NCI-H82 treated with DMSO at 0.1 percent for 48 hours (cell line): ENCODE measurements around the gene ITFG1.

Experiments
- DNase-seq: peaks from one replicate; lab custom pipeline; 2025; ENCODE audit not compliant: unreplicated experiment; lab: John Stamatoyannopoulos, UW

ITFG1 gene

DNA sequence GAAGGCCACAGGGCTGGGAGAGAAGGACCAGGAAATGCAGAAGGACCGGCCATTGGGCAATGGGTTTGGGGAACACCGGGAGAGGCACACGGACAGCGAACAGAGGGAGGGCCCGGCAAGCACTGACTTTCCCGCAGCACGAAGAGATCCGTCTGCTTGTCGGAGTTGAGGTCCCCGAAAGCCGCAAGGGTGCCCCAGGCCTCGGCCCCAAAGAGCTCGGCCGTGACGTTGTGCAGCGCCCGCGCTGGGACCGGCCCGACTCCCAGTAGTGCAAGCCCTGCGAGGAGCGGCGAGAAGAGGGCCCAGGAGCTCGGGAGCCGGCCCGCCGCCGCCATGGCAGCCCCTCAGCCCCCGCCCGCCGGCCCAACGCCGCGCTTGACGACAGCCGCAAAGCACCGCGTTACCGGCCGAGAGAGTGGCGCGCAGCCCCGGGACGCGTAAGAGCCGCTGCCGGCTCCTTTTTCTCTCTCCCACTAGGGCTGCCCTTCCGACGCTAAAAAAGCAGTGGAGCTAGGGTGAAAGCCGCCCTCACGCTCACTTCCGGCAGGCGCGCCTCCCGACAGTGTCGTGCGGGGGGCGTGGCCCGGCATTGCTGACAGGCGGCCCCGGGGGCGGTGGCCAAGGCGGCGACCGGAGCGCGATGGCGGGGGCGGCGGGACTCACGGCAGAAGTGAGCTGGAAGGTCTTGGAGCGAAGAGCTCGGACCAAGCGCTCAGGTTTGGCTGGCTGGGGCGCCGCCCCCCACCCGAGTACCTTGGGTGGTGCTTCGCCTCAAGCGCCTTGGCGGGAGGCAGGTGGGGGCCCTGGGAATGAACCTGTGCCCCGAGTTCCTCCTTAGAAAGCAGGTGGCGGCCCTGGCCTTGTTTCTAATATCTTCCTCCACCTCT lies at the start of gene ITFG1, which contains the start of gene PHKB:
Gene ITFG1, minus strand, starts transcription at position 353 of the 887 bp plus-strand sequence. Its CDS starts 18 bp downstream, at position 335.
Gene PHKB, plus strand, starts transcription at position 621 of the 887 bp plus-strand sequence. Its CDS starts 20 bp downstream, at position 641.
- peak; percentile 45 for DNase-seq

DNA sequence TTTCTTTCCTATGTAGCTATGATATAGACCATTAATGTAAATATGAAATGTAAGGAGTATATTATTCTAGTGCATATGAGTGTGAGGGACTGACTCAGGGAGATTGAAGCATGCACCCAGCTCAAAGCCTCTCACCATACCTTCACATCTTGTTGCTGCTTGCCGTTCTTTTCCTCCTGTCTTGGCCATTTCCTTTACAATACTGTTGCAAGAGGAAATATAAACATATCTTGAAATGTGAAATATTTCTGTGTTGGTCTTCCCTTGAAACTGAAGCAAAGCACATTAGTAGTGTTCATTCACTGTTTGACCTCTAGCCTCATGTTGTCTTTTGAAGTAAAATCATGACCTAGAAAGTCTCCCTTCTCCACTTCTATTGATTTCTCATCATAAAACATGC lies 46.8 kb upstream of the ITFG1 start:
- no peak for DNase-seq

DNA sequence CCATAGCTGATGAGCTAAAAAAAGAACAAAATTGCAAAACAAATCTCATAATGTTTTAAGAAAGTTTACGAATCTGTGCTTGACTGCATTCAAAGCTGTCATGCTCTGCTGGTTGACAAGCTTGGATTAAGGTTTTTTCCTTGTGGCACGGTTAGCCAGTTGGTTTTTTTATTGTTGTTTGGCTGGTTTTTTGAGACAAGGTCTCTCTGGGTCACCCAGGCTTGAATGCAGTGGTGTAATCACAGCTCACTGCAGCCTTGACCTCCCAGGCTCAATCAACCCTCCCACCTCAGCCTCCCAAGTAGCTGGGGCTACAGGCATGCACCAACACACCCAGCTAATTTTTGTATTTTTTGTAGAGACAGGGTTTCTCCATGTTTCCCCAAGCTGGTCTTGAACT lies 45.9 kb upstream of the ITFG1 start:
- no peak for DNase-seq

DNA sequence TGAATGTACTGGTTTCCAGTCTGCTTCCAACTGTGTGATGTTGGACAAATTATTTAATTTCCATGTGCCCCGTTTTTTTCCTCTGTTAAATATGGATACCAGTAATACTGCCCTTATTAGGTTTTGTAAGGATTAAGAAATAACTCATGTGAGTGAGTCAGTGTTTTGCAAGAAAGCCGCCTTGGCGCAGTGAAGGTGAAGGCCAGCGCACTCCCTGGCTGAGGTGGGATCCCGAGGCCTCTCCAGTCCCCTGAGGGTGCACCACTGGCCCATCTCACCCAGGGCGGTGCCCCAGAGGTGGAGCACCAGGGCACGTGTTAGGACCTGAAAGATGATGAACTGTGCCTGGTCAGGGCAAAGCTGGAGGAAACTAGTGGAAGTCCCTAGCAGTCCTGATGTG lies 43.7 kb upstream of the ITFG1 start:
- DNase-seq: no peak

DNA sequence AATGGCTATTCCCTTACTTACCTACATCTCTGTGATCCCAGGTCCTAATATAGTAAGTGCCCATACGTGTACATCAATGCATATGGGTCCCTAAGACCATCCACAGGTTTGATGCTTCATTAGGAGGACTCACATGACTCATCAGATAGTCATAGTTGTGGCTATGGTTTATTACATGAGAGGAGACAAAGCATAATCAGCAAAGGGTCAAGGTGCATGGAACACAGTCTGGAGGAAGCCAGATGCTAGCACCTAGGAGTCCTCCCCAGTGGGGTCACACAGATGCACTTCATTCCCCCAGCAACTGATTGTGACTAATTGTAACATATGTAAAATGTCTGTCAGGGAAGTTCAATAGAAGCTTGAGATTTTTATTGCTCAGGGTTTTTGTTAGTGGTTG lies 43.1 kb upstream of the ITFG1 start:
- DNase-seq: no peak

DNA sequence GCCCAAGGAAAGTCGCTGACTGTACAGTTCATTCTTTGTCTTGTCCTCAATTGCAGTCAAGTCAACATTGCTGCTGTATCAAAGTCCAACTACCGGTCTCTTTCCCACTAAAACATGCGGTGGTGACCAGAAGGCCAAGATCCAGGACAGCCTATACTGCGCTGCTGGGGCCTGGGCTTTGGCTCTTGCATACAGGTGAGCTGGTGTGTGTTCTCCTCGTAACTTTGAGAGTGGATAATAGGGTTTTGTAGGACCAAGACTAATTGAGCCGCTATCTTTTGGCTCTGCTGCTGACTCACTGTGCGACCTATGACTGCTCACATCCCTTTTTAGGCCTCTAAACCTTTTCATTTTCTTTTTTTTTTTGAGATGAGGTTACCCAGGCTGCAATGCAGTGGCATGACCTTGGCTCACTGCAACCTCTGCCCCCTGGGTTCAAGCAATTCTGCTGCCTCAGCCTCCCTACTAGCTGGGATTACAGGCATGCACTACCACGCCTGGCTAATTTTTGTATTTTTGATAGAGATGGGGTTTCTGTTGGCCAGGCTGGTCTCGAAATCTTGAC lies 38.9 kb upstream of the ITFG1 start:
- no peak for DNase-seq

DNA sequence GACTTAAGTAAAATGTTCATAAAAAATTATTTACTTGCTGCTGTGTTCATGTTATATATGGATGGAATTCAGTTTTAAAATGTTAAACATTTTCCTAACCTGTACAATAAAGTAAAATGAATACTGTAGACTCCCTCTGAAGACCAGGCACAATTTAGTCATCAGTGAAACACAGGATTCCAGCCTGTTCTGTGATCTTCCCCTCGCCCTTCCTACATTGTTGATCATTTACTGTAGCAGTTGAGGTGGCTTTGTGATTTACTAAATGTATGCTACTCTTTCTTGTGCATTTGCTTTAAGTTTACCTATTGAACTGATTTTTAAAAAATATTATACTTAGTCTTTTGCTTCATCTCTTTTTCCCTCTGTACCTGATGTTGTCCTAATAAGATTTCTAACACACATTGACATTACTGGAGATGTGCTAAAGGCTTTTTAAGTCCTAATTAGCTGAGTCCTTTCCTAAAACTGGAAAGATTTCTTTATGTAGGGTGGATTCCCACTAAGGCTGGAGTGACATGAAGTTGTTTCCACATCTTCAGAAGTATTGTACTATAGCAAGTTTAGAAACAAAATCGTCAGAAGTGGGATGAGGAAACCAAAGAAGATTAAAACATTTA lies 38.3 kb upstream of the ITFG1 start:
- DNase-seq: no peak

GRCh38 chr16:47493381-47494337 lies 32.8 kb upstream of the ITFG1 start:
- DNase-seq: no peak

GRCh38 chr16:47492428-47493377 lies 31.8 kb upstream of the ITFG1 start:
- DNase-seq: no peak

- no peak for DNase-seq
Observed at GRCh38 chr16:47492036-47492427, 31.2 kb upstream of the ITFG1 start.

DNA sequence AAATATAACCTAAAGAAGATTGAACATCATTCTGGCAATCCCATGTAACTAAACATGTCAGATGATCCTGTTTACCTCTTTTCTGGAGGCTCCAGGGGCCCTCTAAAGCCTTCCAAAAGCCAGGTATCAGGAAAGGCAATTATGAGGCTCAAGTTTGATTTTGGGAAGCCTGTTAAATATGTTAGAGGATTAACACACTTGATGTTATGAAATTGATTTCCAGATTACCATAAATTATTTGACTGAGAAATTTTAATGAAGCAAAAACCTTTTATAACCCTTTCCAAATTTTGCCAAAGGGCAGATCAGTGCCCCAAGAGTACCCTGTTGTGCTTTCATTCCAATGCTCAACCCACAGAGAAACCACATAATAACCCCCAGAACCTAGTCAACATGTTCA lies 29.6 kb upstream of the ITFG1 start:
- DNase-seq: no peak

DNA sequence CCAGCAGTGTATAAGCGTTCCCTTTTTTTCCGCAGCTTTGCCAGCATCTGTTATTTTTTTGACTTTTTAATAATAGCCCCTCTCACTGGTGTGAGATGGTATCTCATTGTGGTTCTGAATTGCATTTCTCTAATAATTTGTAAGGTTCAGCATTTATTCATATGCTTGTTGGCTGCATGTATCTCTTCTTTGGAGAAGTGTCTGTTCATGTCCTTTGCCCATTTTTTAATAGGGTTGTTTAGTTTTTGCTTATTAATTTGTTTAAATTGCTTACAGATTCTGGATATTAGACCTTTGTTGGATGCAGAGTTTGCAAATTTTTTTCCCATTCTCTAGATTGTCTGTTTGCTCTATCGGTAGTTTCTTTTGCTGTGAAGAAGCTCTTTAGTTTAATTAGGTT lies 27.2 kb upstream of the ITFG1 start:
- no peak for DNase-seq

DNA sequence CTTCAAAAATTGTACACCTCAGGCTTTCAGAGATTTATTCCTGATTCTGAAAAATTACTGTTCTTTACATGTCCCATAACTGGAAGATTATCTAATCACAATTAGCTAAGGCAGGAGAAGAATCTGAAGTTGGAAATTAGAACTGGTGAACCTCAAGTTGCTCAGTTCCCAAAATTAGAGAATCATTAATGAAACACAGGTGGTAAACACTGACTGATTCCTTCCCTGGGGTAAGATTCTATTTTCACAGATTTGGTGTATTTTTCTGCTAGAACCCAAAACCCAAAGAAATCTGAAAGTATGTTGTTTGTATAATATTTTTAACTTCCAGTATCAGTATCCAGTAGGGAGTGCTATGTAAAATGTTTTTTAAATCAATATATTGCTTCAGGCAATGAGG lies 26.0 kb upstream of the ITFG1 start:
- no peak for DNase-seq

- DNase-seq: no peak
Observed at GRCh38 chr16:47483616-47484015, 22.8 kb upstream of the ITFG1 start.

DNA sequence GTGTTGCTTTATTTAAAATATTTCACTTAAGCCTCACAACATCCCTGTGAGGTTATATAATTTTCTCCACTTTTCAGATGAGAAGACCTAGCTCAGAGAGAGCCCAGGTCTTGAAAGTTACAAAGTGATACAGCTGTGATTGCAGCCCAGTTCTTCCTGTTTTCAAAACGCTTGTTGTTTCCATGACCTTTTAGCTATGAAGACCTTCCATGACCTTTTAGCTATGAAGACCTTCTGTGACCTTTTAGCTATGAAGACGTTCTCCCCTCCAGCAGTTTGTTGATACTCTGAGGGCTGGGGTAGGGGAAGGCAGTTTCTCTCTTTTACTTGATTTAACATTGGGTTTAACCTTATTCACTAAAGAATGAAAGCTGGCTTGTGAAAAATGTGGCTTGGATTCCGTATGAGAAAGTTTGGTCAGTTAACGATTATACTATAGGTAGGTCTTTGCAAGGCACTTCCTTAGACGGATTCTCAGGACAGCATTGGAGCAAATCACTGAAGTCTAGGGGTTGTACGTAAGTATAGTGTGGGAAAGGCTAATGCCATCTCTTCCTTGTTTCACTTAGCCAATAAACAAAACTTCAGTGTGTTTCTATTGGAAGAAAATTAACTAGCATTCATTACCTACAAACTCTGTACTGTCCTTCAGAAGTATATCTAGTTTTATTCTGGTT lies 21.0 kb upstream of the ITFG1 start:
- DNase-seq: no peak

DNA sequence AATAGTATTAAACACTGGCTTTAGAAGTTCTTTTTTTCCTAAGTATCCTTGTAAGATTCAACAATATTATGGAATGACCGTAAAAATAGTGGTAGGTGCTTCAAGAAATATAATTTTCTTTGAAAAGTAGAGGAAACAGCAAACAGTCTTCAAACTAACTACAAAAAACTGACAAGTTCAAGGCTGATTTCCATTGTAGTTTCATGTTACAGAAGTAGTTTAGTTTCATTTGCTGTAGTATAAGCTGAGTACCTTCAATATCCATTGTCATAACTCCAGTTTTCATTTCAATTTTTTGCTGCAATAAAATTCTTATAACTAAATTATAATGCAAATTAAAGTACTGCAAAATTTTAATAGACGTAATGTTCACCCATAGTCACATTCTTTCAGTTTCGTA lies 19.5 kb upstream of the ITFG1 start:
- no peak for DNase-seq

DNA sequence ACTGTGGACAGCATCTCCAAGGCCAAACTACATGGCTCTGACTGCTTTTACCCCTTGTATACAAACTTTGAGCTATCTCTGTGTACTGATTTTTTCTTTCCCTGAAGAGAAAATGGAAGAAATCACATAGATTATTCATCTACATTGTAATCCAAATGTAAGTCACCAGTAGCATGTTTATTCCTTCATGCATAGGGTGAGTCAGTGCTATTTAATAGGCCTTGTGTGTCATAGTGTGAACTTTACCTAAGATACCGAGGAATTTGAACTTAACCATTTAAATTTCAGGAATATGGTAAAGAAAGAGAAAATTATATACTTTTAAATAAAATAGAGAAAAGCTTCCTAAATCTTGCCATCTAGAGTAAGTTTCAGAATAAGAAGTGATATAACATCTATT lies 16.8 kb upstream of the ITFG1 start:
- DNase-seq: no peak

DNA sequence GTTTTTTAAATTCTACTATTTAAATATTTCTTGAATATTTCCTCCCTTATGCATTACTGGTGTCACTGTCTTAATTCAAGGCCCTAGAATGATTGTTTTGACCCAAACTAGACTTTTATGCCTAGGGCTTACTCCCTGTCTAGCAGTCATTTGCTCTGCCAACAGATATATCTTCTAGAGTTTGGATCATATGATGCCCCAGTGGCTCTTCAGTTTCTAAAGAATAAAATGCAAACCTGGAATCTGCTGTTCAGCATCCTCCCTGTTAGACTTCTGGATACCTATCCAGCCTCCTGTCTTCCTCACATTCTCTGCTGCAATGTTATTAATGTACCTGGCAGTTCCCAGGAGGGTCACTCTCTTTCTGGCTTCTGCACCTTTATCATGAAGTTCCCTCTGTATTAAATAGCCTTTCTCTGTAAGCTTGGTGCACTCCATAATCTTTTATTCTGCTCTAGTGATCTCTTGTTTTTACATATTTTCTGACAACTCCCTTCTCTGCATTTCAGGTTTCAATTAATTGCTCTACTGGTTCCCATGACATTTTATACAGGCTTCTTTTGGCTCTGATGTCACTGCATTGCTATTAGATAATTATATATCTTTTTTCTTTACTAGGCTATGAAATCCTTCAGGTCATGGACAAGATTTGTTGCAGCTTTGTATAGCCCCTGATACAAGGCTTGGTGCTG lies 15.9 kb upstream of the ITFG1 start:
- DNase-seq: no peak

DNA sequence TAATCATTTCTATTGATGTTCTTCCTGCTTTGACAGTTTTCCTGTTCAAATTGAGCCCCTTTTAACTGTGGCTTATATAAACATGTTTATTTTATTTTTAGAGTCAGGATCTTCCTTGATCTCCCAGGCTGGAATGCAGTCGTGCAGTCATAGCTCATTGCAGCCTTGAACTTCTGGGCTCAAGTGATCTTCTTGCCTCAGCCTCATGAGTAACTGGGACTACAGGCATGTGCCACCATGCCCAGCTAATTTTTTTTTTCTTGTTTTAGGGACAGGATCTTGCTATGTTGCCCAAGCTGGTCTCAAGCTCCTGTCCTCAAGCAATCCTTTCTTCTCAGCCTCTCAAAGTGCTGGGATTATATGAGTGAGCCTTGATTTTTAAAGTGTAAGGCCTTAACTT lies 14.9 kb upstream of the ITFG1 start:
- no peak for DNase-seq
